Calu3 (cell line): Measurements from ENCODE around the gene FAM89A. TPM values are rescaled to one million over a fixed set of nuclear protein-coding genes. Genes with fewer than 3 reads are reported as not detected.

Source experiments
- BruUV-seq: library from RNA; stranded (reverse); fragments of 400-500 nt; replicated peaks from 2 replicates; lab custom pipeline; 2021; lab: Mats Ljungman, UMichigan
- CTCF ChIA-PET: fragments of 300-600 bp; sonication (Branson Sonifier 250); formaldehyde crosslinking; loops from one replicate; lab custom pipeline; 2022; ENCODE audit warnings: antibody characterized with exemption; lab: Charles Lee
- DNase-seq: peaks from one replicate; pipeline ENCODE4 v3.0.0; 2022
- H3K27ac Mint-ChIP-seq: one replicate; pipeline ENCODE4 v1.8.0; 2022; ENCODE audit warnings: mixed read lengths; ENCODE audit not compliant: unreplicated experiment
- H3K27me3 Mint-ChIP-seq: one replicate; pipeline ENCODE4 v1.8.0; 2022; ENCODE audit warnings: mixed read lengths; ENCODE audit not compliant: unreplicated experiment
- H3K36me3 Mint-ChIP-seq: one replicate; pipeline ENCODE4 v1.8.0; 2022; ENCODE audit warnings: mild to moderate bottlenecking, moderate library complexity, mixed read lengths; ENCODE audit not compliant: insufficient read depth, unreplicated experiment
- H3K4me1 Mint-ChIP-seq: one replicate; pipeline ENCODE4 v1.8.0; 2022; ENCODE audit warnings: mild to moderate bottlenecking, low read depth, mixed read lengths; ENCODE audit not compliant: unreplicated experiment
- H3K4me3 Mint-ChIP-seq: one replicate; pipeline ENCODE4 v1.8.0; 2022; ENCODE audit warnings: mild to moderate bottlenecking, low read depth, moderate library complexity, mixed read lengths; ENCODE audit not compliant: unreplicated experiment
- H3K9me3 Mint-ChIP-seq: one replicate; pipeline ENCODE4 v1.8.0; 2022; ENCODE audit warnings: low read depth, mixed read lengths; ENCODE audit not compliant: unreplicated experiment
- CTCF ChIP-seq: fragments of 200-600 bp; IDR thresholded peaks from one replicate; pipeline ENCODE4 v1.8.0; 2022; ENCODE audit warnings: antibody characterized with exemption; ENCODE audit not compliant: unreplicated experiment
- intact Hi-C: fragments of 100-400 bp; cut with micrococcal nuclease; formaldehyde crosslinking; loops from one replicate; pipeline ENCODE4 v1.10.0; 2022; ENCODE audit not compliant: unreplicated experiment
- total RNA-seq: library from RNA; stranded (reverse); gene quantifications from 2 replicates; pipeline ENCODE4 v1.2.3, GENCODE V29; 2022

FAM89A gene
- total RNA-seq, 1 experiment from 2014 or later, result 12.3 TPM

GRCh38 chr1:230983811-230984210 is 56.2 kb downstream of the FAM89A start:
- TF ChIP-seq CTCF, result no peak
- CTCF ChIA-PET, result no interaction called here
- no TSS peak for BruUV-seq
- Mint-ChIP-seq H3K27me3 (no peaks in the 10 kb centered on the region), H3K4me1 (no peaks in the 10 kb centered on the region), H3K4me3 (no peak overlapping the region), H3K36me3 (no peaks in the 10 kb centered on the region), H3K9me3 (no peaks in the 10 kb centered on the region), H3K27ac (no peak overlapping the region)
- intact Hi-C loops, result no loop called here
- no peak for DNase-seq

GRCh38 chr1:230982696-230983095 is 57.4 kb downstream of the FAM89A start:
- no TSS peak for BruUV-seq

GRCh38 chr1:230979952-230980351 is 60.1 kb downstream of the FAM89A start:
- intact Hi-C loops, result loop anchor here (2.0 to 10.0 kb wide), 5 partner anchors 63 to 345 kb away; partner anchors contain the start of gene C1orf198
- H3K9me3 Mint-ChIP-seq, result no peaks in the 10 kb centered on the region
- no peak for DNase-seq
- H3K36me3 Mint-ChIP-seq, result peaks cover 10% of the 10 kb centered on the region
- no peaks in the 10 kb centered on the region for H3K27me3 Mint-ChIP-seq
- BruUV-seq, result no TSS peak
- TF ChIP-seq CTCF, result no peak
- no peak overlapping the region for H3K4me3 Mint-ChIP-seq
- no peaks in the 10 kb centered on the region for H3K4me1 Mint-ChIP-seq
- CTCF ChIA-PET, result no interaction called here
- H3K27ac Mint-ChIP-seq, result no peak overlapping the region

More at GRCh38 chr1:230982696-230983095, 57.4 kb downstream of the FAM89A start:
- DNase-seq, result no peak
- Mint-ChIP-seq H3K4me3 (no peak overlapping the region), H3K27me3 (no peaks in the 10 kb centered on the region), H3K4me1 (no peaks in the 10 kb centered on the region), H3K9me3 (no peaks in the 10 kb centered on the region), H3K36me3 (peaks cover 5% of the 10 kb centered on the region), H3K27ac (no peak overlapping the region)
- CTCF ChIA-PET, result no interaction called here
- no peak for TF ChIP-seq CTCF
- intact Hi-C loops, result no loop called here

- Mint-ChIP-seq H3K27ac (peak overlapping the region; percentile 88), H3K4me3 (no peak overlapping the region), H3K36me3 (peaks cover 10% of the 10 kb centered on the region), H3K4me1 (no peaks in the 10 kb centered on the region), H3K27me3 (no peaks in the 10 kb centered on the region), H3K9me3 (no peaks in the 10 kb centered on the region)
- peak; percentile 7 for TF ChIP-seq CTCF
- no peak for DNase-seq
- CTCF ChIA-PET, result interaction anchor here (1.6 kb wide), 1 partner anchor 215 kb away, joined by 7 read pairs; no protein-coding TSS in a partner anchor
- intact Hi-C loops, result loop anchor here (2.0 to 10.0 kb wide), 5 partner anchors 63 to 345 kb away; partner anchors contain the start of gene C1orf198
- BruUV-seq, result TSS peak; percentile 52
Observed at GRCh38 chr1:230979389-230979716, 60.7 kb downstream of the FAM89A start.
